PFSK-1 (cell line): Measurements from ENCODE around the gene IKZF3.

ENCODE experiments used
- FOXP2 ChIP-seq: optimal IDR thresholded peaks from 2 replicates; pipeline ENCODE3; 2011; ENCODE audit warnings: borderline replicate concordance, control low read depth, inconsistent platforms; ENCODE audit not compliant: insufficient read depth; ENCODE audit errors: extremely low read length, extremely low read depth
- POLR2AphosphoS5 ChIP-seq: IDR thresholded peaks from 2 replicates; pipeline ENCODE4 v1.6.1; 2012; ENCODE audit warnings: low read depth, mild to moderate bottlenecking, control low read depth, low read length, moderate library complexity
- REST ChIP-seq, 2 experiments: IDR thresholded peaks; 2 replicates each; pipeline versions ENCODE4 v1.6.1 to v1.8.0; 2011 to 2012; ENCODE audit warnings: low read depth in 2 of 2, low read length in 2 of 2, control low read depth in 1 of 2, inconsistent platforms in 1 of 2, mild to moderate bottlenecking in 1 of 2, moderate library complexity in 1 of 2; ENCODE audit not compliant: insufficient read depth in 1 of 2
- SIN3A ChIP-seq: IDR thresholded peaks from 2 replicates; pipeline ENCODE4 v1.6.1; 2012; ENCODE audit warnings: mild to moderate bottlenecking, low read length, moderate library complexity, borderline replicate concordance; ENCODE audit not compliant: insufficient read depth
- TAF1 ChIP-seq: IDR thresholded peaks from 2 replicates; pipeline ENCODE4 v1.6.1; 2012; ENCODE audit warnings: low read length, control low read depth, borderline replicate concordance; ENCODE audit not compliant: insufficient read depth

The IKZF3 gene

DNA sequence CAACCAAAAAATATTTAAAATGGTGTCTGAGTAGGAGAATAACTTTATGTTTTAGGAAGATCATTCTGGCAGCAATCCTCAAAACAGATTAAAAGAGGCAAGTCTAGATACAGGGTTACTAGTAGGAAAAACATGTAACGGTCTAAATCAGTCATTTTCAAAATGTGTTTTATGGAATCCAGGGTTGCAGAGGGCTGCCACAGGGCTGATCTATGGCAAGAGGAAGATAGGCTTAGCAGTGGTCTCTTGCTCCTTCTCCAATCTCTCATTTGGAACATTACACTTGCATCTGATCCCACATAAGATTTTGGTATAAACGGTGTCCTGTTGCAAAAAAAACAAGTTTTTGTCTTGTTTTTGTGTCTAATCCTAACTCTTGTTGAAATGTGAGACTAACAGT, 9.2 kb downstream of the IKZF3 start:
- TF ChIP-seq SIN3A (no peak), REST (IDR thresholded peaks at IDR 0.05; ENCODE audit: insufficient read depth in 1 of 2, low read depth in 2 of 2, low read length in 2 of 2) (no peak), TAF1 (no peak), FOXP2 (no peak), POLR2AphosphoS5 (no peak)

- TF ChIP-seq TAF1 (no peak), SIN3A (no peak), FOXP2 (no peak), REST (IDR thresholded peaks at IDR 0.05; ENCODE audit: insufficient read depth in 1 of 2, low read depth in 2 of 2, low read length in 2 of 2) (no peak), POLR2AphosphoS5 (no peak)
Measured at GRCh38 chr17:39852239-39852638, 11.9 kb downstream of the IKZF3 start.

- no peak for TF ChIP-seq FOXP2
- TF ChIP-seq SIN3A: no peak
- no peak for TF ChIP-seq TAF1
- TF ChIP-seq REST (IDR thresholded peaks at IDR 0.05; ENCODE audit: insufficient read depth in 1 of 2, low read depth in 2 of 2, low read length in 2 of 2): no peak
- no peak for TF ChIP-seq POLR2AphosphoS5
Measured at GRCh38 chr17:39848600-39848999, 15.5 kb downstream of the IKZF3 start.

GRCh38 chr17:39846205-39846604, 17.9 kb downstream of the IKZF3 start:
- TF ChIP-seq SIN3A (no peak), POLR2AphosphoS5 (no peak), REST (IDR thresholded peaks at IDR 0.05; ENCODE audit: insufficient read depth in 1 of 2, low read depth in 2 of 2, low read length in 2 of 2) (no peak), TAF1 (no peak), FOXP2 (no peak)
